Body of pancreas (tissue), 4 donors: ENCODE data around the gene RYR3. TPM values are rescaled to one million over a fixed set of nuclear protein-coding genes. Genes with fewer than 3 reads are reported as not detected.

ENCODE experiments used
- ATAC-seq: fragments of 150-250 bp; one replicate; pipeline ENCODE4 v1.9.1; 2016
- DNase-seq, 4 donors: peaks; one replicate each; pipeline ENCODE4 v3.0.0-alpha.2; 2019
- H3K27ac ChIP-seq, 4 donors: fragments of 200-600 bp; sonication (generic); 1 replicate in 3 of 4; 2 replicates in 1 of 4; pipeline versions ENCODE4 v1.5.1 to v1.6.1; 2016 to 2019; ENCODE audit warnings: mild to moderate bottlenecking in 1 of 4, mixed read lengths in 1 of 4, moderate library complexity in 1 of 4
- H3K27me3 ChIP-seq, 2 donors: fragments of 200-600 bp; sonication (generic); one replicate each; pipeline ENCODE4 v1.6.0; 2016; ENCODE audit warnings: mild to moderate bottlenecking in 1 of 2
- H3K36me3 ChIP-seq, 2 donors: fragments of 200-600 bp; sonication (generic); replicated peaks in 1 of 2; 2 replicates each; pipeline ENCODE4 v1.5.1; 2016; ENCODE audit warnings: low read depth in 2 of 2; ENCODE audit not compliant: insufficient read depth in 1 of 2
- H3K4me1 ChIP-seq: fragments of 200-600 bp; sonication (generic); one replicate; pipeline ENCODE4 v1.6.0; 2016
- H3K4me3 ChIP-seq, 2 donors: fragments of 200-600 bp; sonication (generic); 1 replicate in 1 of 2; 2 replicates in 1 of 2; pipeline ENCODE4 v1.5.1; 2016 to 2019
- H3K9me3 ChIP-seq, 3 donors: fragments of 200-600 bp; sonication (generic); 1 replicate in 2 of 3; 2 replicates in 1 of 3; pipeline ENCODE4 v1.5.1; 2016
- CTCF ChIP-seq, 7 experiments: fragments of 450-650 bp in 4 of 7; fragments of 200-600 bp in 3 of 7; sonication (generic) in 3 of 7; IDR thresholded peaks; one replicate each; pipeline ENCODE4 v1.5.1; 2016 to 2019; ENCODE audit warnings: antibody characterized with exemption in 7 of 7
- POLR2A ChIP-seq, 3 donors: fragments of 450-650 bp; IDR thresholded peaks; one replicate each; pipeline ENCODE4 v1.6.1; 2016; ENCODE audit warnings: antibody characterized with exemption in 3 of 3, mild to moderate bottlenecking in 2 of 3
- WGBS, 2 donors: methylation state at CpG; one replicate each; pipeline ENCODE4 v1.1.5; 2017; 5-methylcytosine and 5-hydroxymethylcytosine counted together
- intact Hi-C: fragments of 100-400 bp; cut with DNase I; formaldehyde crosslinking; loops from one replicate; pipeline ENCODE4 v1.15.1; 2023
- total RNA-seq, 2 donors: library from RNA; depleted of rRNA; stranded (reverse); fragments of >200 nt; gene quantifications; one replicate each; pipeline ENCODE4 v1.1.0, GENCODE V29; 2016

RYR3 gene
- total RNA-seq, 2 donors from 2014 or later: 0.26 to 0.66 TPM

GRCh38 chr15:33357845-33358244, 47.1 kb downstream of the RYR3 start:
- WGBS, 2 donors: 41 to 47% methylated on average over 4 of the region's 4 CpGs
- ATAC-seq: no peak

GRCh38 chr15:33358306-33358705, 47.5 kb downstream of the RYR3 start:
- Histone ChIP-seq H3K4me1 (no peaks in the 10 kb centered on the region), H3K4me3 (no peak overlapping the region), H3K36me3 (no peaks in the 10 kb centered on the region), H3K9me3 (no peaks in the 10 kb centered on the region), H3K27ac (no peak overlapping the region), H3K27me3 (no peaks in the 10 kb centered on the region)
- 37 to 62% methylated on average over 2 of the region's 2 CpGs for WGBS, 2 donors
- ATAC-seq (no peak), DNase-seq (no peak)
- intact Hi-C loops: no loop called here
- TF ChIP-seq POLR2A (IDR thresholded peaks at IDR 0.05): no peak
- no peak for TF ChIP-seq CTCF (IDR thresholded peaks at IDR 0.05)

More at GRCh38 chr15:33357845-33358244, 47.1 kb downstream of the RYR3 start:
- no peaks in the 10 kb centered on the region for H3K4me1 ChIP-seq
- no peak overlapping the region for H3K27ac ChIP-seq
- no peak overlapping the region for H3K4me3 ChIP-seq
- H3K36me3 ChIP-seq: no peaks in the 10 kb centered on the region
- TF ChIP-seq POLR2A (IDR thresholded peaks at IDR 0.05) (no peak), CTCF (IDR thresholded peaks at IDR 0.05) (no peak)
- no peaks in the 10 kb centered on the region for H3K27me3 ChIP-seq
- H3K9me3 ChIP-seq: no peaks in the 10 kb centered on the region
- DNase-seq: no peak
- intact Hi-C loops: no loop called here

- Histone ChIP-seq H3K4me3 (no peak overlapping the region), H3K4me1 (no peaks in the 10 kb centered on the region), H3K27ac (no peak overlapping the region), H3K36me3 (no peaks in the 10 kb centered on the region), H3K9me3 (no peaks in the 10 kb centered on the region), H3K27me3 (no peaks in the 10 kb centered on the region)
- DNase-seq (no peak), ATAC-seq (no peak)
- WGBS, 2 donors: 50 to 60% methylated on average over 1 of the region's 1 CpG
- intact Hi-C loops: no loop called here
- no peak for TF ChIP-seq POLR2A (IDR thresholded peaks at IDR 0.05)
- TF ChIP-seq CTCF (IDR thresholded peaks at IDR 0.05): no peak
Measured at GRCh38 chr15:33360886-33361285, 50.1 kb downstream of the RYR3 start.

- Histone ChIP-seq H3K36me3 (no peaks in the 10 kb centered on the region), H3K27me3 (no peaks in the 10 kb centered on the region), H3K4me1 (no peaks in the 10 kb centered on the region), H3K9me3 (no peaks in the 10 kb centered on the region), H3K27ac (no peak overlapping the region), H3K4me3 (no peak overlapping the region)
- 37 to 38% methylated on average over 3 of the region's 3 CpGs for WGBS, 2 donors
- TF ChIP-seq CTCF (IDR thresholded peaks at IDR 0.05): no peak
- TF ChIP-seq POLR2A (IDR thresholded peaks at IDR 0.05): no peak
- ATAC-seq: no peak
- no peak for DNase-seq
- intact Hi-C loops: no loop called here
Measured at GRCh38 chr15:33369941-33370622, 59.3 kb downstream of the RYR3 start.

GRCh38 chr15:33370623-33371020, 59.9 kb downstream of the RYR3 start:
- no peak for TF ChIP-seq CTCF (IDR thresholded peaks at IDR 0.05)
- TF ChIP-seq POLR2A (IDR thresholded peaks at IDR 0.05): no peak
- Histone ChIP-seq H3K27ac (no peak overlapping the region), H3K36me3 (no peaks in the 10 kb centered on the region), H3K4me3 (no peak overlapping the region), H3K27me3 (no peaks in the 10 kb centered on the region), H3K9me3 (no peaks in the 10 kb centered on the region), H3K4me1 (no peaks in the 10 kb centered on the region)
- DNase-seq: no peak
- intact Hi-C loops: no loop called here
- no peak for ATAC-seq
- WGBS, 2 donors: 75 to 77% methylated on average over 3 of the region's 3 CpGs
